Activated effector memory CD4-positive, alpha-beta T cell treated with anti-CD3 and anti-CD28 coated beads, Interleukin-2, amount 50 U/mL, for 16 hours (primary cell): ENCODE results near the gene ENOX1.
"Not testable (repeated sequence)": the region's sequence is repeated elsewhere in the genome, so short reads cannot be mapped to it uniquely, and the experiment has no call there.

Experiments used
- DNase-seq: peaks from one replicate; pipeline ENCODE4 v3.0.0-alpha.2; 2020

ENOX1 gene

GRCh38 chr13:43416842-43417241, 369.9 kb downstream of the ENOX1 start:
- DNase-seq = not testable (repeated sequence)

- not testable (repeated sequence) for DNase-seq
Measured at GRCh38 chr13:43416408-43416807, 370.4 kb downstream of the ENOX1 start.

GRCh38 chr13:43415903-43416391, 370.8 kb downstream of the ENOX1 start:
- peak; percentile 62 for DNase-seq

- DNase-seq = no peak
Measured at GRCh38 chr13:43414111-43414510, 372.7 kb downstream of the ENOX1 start.

- DNase-seq = no peak
Measured at GRCh38 chr13:43411741-43412140, 375.0 kb downstream of the ENOX1 start.

- DNase-seq = no peak
Measured at GRCh38 chr13:43411211-43411610, 375.6 kb downstream of the ENOX1 start.

GRCh38 chr13:43408274-43408673, 378.5 kb downstream of the ENOX1 start:
- DNase-seq = no peak

- no peak for DNase-seq
Measured at GRCh38 chr13:43407023-43407581, 379.7 kb downstream of the ENOX1 start.

GRCh38 chr13:43405457-43405856, 381.3 kb downstream of the ENOX1 start:
- DNase-seq = no peak

GRCh38 chr13:43402380-43402779, 384.4 kb downstream of the ENOX1 start:
- no peak for DNase-seq

GRCh38 chr13:43401361-43401760, 385.4 kb downstream of the ENOX1 start:
- no peak for DNase-seq

GRCh38 chr13:43397111-43397510, 389.7 kb downstream of the ENOX1 start:
- DNase-seq = no peak

- DNase-seq = no peak
Measured at GRCh38 chr13:43391036-43391435, 395.7 kb downstream of the ENOX1 start.

GRCh38 chr13:43390619-43391018, 396.2 kb downstream of the ENOX1 start:
- no peak for DNase-seq

GRCh38 chr13:43389983-43390382, 396.8 kb downstream of the ENOX1 start:
- no peak for DNase-seq

- DNase-seq = no peak
Measured at GRCh38 chr13:43389573-43389972, 397.2 kb downstream of the ENOX1 start.

GRCh38 chr13:43388282-43389034, 398.3 kb downstream of the ENOX1 start:
- no peak for DNase-seq

GRCh38 chr13:43387880-43388279, 398.9 kb downstream of the ENOX1 start:
- no peak for DNase-seq

- DNase-seq = no peak
Measured at GRCh38 chr13:43383498-43384165, 403.1 kb downstream of the ENOX1 start.

- no peak for DNase-seq
Measured at GRCh38 chr13:43379738-43380137, 407.0 kb downstream of the ENOX1 start.

- no peak for DNase-seq
Measured at GRCh38 chr13:43377973-43378372, 408.8 kb downstream of the ENOX1 start.

- DNase-seq = no peak
Measured at GRCh38 chr13:43377149-43377548, 409.6 kb downstream of the ENOX1 start.

GRCh38 chr13:43376596-43376995, 410.2 kb downstream of the ENOX1 start:
- no peak for DNase-seq
